K562 (cell line): ENCODE measurements around the gene SLC7A5. TPM values are rescaled to one million over a fixed set of nuclear protein-coding genes. Genes with fewer than 3 reads are reported as not detected.

Experiments used
- AFF1 ChIP-seq, 2 experiments: fragments of 450-650 bp; IDR thresholded peaks; 2 replicates each; pipeline ENCODE4 v1.6.1; 2018; ENCODE audit warnings: mild to moderate bottlenecking in 2 of 2, low read depth in 1 of 2; ENCODE audit not compliant: partially characterized antibody in 2 of 2
- ASH1L ChIP-seq: fragments of 450-650 bp; IDR thresholded peaks from 2 replicates; pipeline ENCODE4 v1.6.1; 2018; ENCODE audit warnings: borderline replicate concordance, mild to moderate bottlenecking, low read depth; ENCODE audit not compliant: partially characterized antibody
- FOXK2 ChIP-seq, 2 experiments: fragments of 450-650 bp; IDR thresholded peaks in 1 of 2; conservative IDR thresholded peaks in 1 of 2; 2 replicates each; pipeline ENCODE4 v1.6.1; 2016; ENCODE audit warnings: low read depth in 2 of 2, mild to moderate bottlenecking in 1 of 2
- HMG20A ChIP-seq: fragments of 450-650 bp; formaldehyde crosslinking; conservative IDR thresholded peaks from 2 replicates; pipeline ENCODE4 v1.4.0; 2020; ENCODE audit warnings: mild to moderate bottlenecking, mixed read lengths
- MTA2 ChIP-seq: fragments of 450-650 bp; IDR thresholded peaks from 2 replicates; pipeline ENCODE4 v1.6.1; 2016; ENCODE audit warnings: low read depth
- NBN ChIP-seq: fragments of 450-650 bp; IDR thresholded peaks from 2 replicates; pipeline ENCODE4 v1.6.1; 2016; ENCODE audit warnings: low read depth, mild to moderate bottlenecking
- PTTG1 ChIP-seq: fragments of 450-650 bp; IDR thresholded peaks from 2 replicates; pipeline ENCODE4 v1.6.1; 2016; ENCODE audit warnings: low read depth, mild to moderate bottlenecking, missing genetic modification characterization, missing compliant biosample characterization
- RBM25 ChIP-seq: fragments of 200-400 bp; formaldehyde crosslinking; IDR thresholded peaks from 2 replicates; pipeline ENCODE4 v1.6.1; 2018; ENCODE audit warnings: low read length, low read depth, moderate library complexity; ENCODE audit not compliant: severe bottlenecking
- SRSF1 ChIP-seq: fragments of 200-400 bp; formaldehyde crosslinking; IDR thresholded peaks from 2 replicates; pipeline ENCODE4 v1.6.1; 2017; ENCODE audit warnings: mild to moderate bottlenecking, low read depth, low read length, moderate library complexity
- UBTF ChIP-seq, 2 experiments: IDR thresholded peaks; 2 replicates each; pipeline ENCODE4 v1.6.1; 2012; ENCODE audit warnings: improper control_type of control experiment in 2 of 2, low read depth in 2 of 2, low read length in 2 of 2, borderline replicate concordance in 1 of 2
- USF2 ChIP-seq: sonication (generic); formaldehyde crosslinking; IDR thresholded peaks from 2 replicates; pipeline ENCODE4 v1.5.0; 2020; ENCODE audit warnings: missing genetic modification reagents
- polyA plus RNA-seq, 8 experiments: library from polyadenylated mRNA; depleted of rRNA in 4 of 8; stranded (reverse) in 5 of 8; unstranded in 3 of 8; fragments of >200 nt; fragmentation: Nextera tagmentation in 2 of 8; fragmentation: Illumina TruSeq in 1 of 8; extraction: Ambion mirVana in 2 of 8; extraction: Trizol in 1 of 8; gene quantifications; 2 replicates each; pipeline versions ENCODE4 v1.2.1 to v1.2.3, GENCODE V29; 2011 to 2014; ENCODE audit warnings: inconsistent platforms in 1 of 8, missing spikeins in 1 of 8
- total RNA-seq, 7 experiments: library from RNA; depleted of rRNA in 6 of 7; stranded (reverse); fragments of >200 nt in 6 of 7; fragmentation: Illumina TruSeq in 2 of 7; extraction: Trizol in 2 of 7; gene quantifications; 2 replicates each; pipeline versions ENCODE4 v1.2.1 to v1.2.3, GENCODE V29; 2011 to 2021; ENCODE audit warnings: low replicate concordance in 1 of 7

The SLC7A5 gene
- total and polyA plus RNA-seq, 9 of the 15 experiments (the other 6 are each of a cell fraction or from before 2014, with no cell fraction given) = 1.9 to 220 (median 18.6) TPM

GRCh38 chr16:87806641-87807546 lies 62.4 kb downstream of the SLC7A5 start (continued):
- TF ChIP-seq PTTG1 (tag) = peak; percentile 16; the same call in 1 of the 2 replicates
- no peak for TF ChIP-seq ASH1L
- TF ChIP-seq AFF1 (IDR thresholded peaks at IDR 0.05; ENCODE audit: low read depth in 1 of 2, partially characterized antibody in 2 of 2) = peak; percentile 34 to 49
- no peak for TF ChIP-seq MTA2
- no peak for TF ChIP-seq UBTF (IDR thresholded peaks at IDR 0.05; ENCODE audit: borderline replicate concordance in 1 of 2, low read depth in 2 of 2, low read length in 2 of 2)
- no peak for TF ChIP-seq HMG20A (CRISPR knock-in tag)
- TF ChIP-seq NBN = no peak
- no peak for TF ChIP-seq USF2 (CRISPR knock-in tag)
- no peak for TF ChIP-seq SRSF1
- TF ChIP-seq FOXK2 (conservative IDR thresholded peaks at IDR 0.05 in 1 of 2, IDR thresholded peaks at IDR 0.05 in 1 of 2; ENCODE audit: low read depth in 2 of 2) = no peak; a peak in 1 of 4 replicates
- TF ChIP-seq RBM25 = no peak
